CD14-positive monocyte (primary cell): ENCODE results near the gene RCOR3. TPM values are rescaled to one million over a fixed set of nuclear protein-coding genes. Genes with fewer than 3 reads are reported as not detected.

Source experiments
- DNase-seq, 3 donors: peaks; one replicate each; pipeline ENCODE4 v3.0.0-alpha.2; 2011 to 2022
- H2AFZ ChIP-seq: 2 replicates; pipeline ENCODE4 v1.6.0; 2012; ENCODE audit warnings: mild to moderate bottlenecking, low read depth, low read length, inconsistent platforms; ENCODE audit not compliant: insufficient read depth, poor library complexity, severe bottlenecking
- H3K27ac ChIP-seq, 2 donors: 1 replicate in 1 of 2; 2 replicates in 1 of 2; pipeline ENCODE4 v1.5.1; 2012 to 2013; ENCODE audit warnings: low read length in 2 of 2, control low read depth in 1 of 2, inconsistent platforms in 1 of 2, low read depth in 1 of 2, mild to moderate bottlenecking in 1 of 2
- H3K27me3 ChIP-seq, 2 donors: one replicate each; pipeline versions ENCODE4 v1.6.0 to v1.6.1; 2011 to 2013; ENCODE audit warnings: low read length in 2 of 2; ENCODE audit not compliant: control insufficient read depth in 2 of 2, insufficient read depth in 2 of 2
- H3K36me3 ChIP-seq, 2 donors: replicated peaks in 1 of 2; 1 replicate in 1 of 2; 2 replicates in 1 of 2; pipeline versions ENCODE4 v1.5.1 to v1.6.1; 2012 to 2013; ENCODE audit warnings: low read length in 2 of 2, control low read depth in 1 of 2, inconsistent platforms in 1 of 2, mild to moderate bottlenecking in 1 of 2; ENCODE audit not compliant: insufficient read depth in 2 of 2, control insufficient read depth in 1 of 2
- H3K4me1 ChIP-seq, 2 donors: 1 replicate in 1 of 2; 2 replicates in 1 of 2; pipeline versions ENCODE4 v1.5.1 to v1.6.1; 2012 to 2013; ENCODE audit warnings: low read length in 2 of 2, control low read depth in 1 of 2, inconsistent platforms in 1 of 2, mild to moderate bottlenecking in 1 of 2, moderate library complexity in 1 of 2; ENCODE audit not compliant: insufficient read depth in 2 of 2, control insufficient read depth in 1 of 2
- H3K4me2 ChIP-seq: replicated peaks from 2 replicates; pipeline ENCODE3; 2012; ENCODE audit warnings: low read length, moderate library complexity, mild to moderate bottlenecking; ENCODE audit not compliant: poor library complexity, severe bottlenecking; ENCODE audit errors: extremely low read depth
- H3K4me3 ChIP-seq, 3 experiments: fragments of 200-600 bp in 1 of 3; sonication (generic) in 1 of 3; replicated peaks in 1 of 3; 1 replicate in 2 of 3; 2 replicates in 1 of 3; pipeline ENCODE4 v1.5.1; 2011 to 2013; ENCODE audit warnings: low read length in 3 of 3, mild to moderate bottlenecking in 3 of 3, control low read depth in 2 of 3, low read depth in 2 of 3, inconsistent platforms in 1 of 3, moderate library complexity in 1 of 3
- H3K79me2 ChIP-seq: 2 replicates; pipeline ENCODE4 v1.6.0; 2012; ENCODE audit warnings: mild to moderate bottlenecking, control low read depth, inconsistent platforms, low read length, moderate library complexity; ENCODE audit not compliant: insufficient read depth
- H3K9ac ChIP-seq: 2 replicates; pipeline ENCODE4 v1.6.0; 2017; ENCODE audit warnings: low read length, mild to moderate bottlenecking; ENCODE audit not compliant: insufficient read depth, poor library complexity, severe bottlenecking
- H3K9me3 ChIP-seq, 2 donors: replicated peaks in 1 of 2; 1 replicate in 1 of 2; 2 replicates in 1 of 2; pipeline versions ENCODE4 v1.5.1 to v1.6.1; 2012 to 2013; ENCODE audit warnings: low read length in 2 of 2, control low read depth in 1 of 2; ENCODE audit not compliant: control insufficient read depth in 1 of 2, insufficient read depth in 1 of 2
- H4K20me1 ChIP-seq: 2 replicates; pipeline ENCODE4 v1.6.0; 2012; ENCODE audit warnings: mild to moderate bottlenecking, low read length, control low read depth, moderate library complexity; ENCODE audit not compliant: insufficient read depth
- H3K27ac Mint-ChIP-seq, 7 donors: one replicate each; pipeline ENCODE4 v1.8.0; 2020; ENCODE audit warnings: mild to moderate bottlenecking in 7 of 7, mixed read lengths in 7 of 7, moderate library complexity in 6 of 7, inconsistent platforms in 2 of 7
- H3K27me3 Mint-ChIP-seq, 3 donors: one replicate each; pipeline ENCODE4 v1.8.0; 2021 to 2022; ENCODE audit warnings: low read depth in 3 of 3, mild to moderate bottlenecking in 3 of 3, mixed read lengths in 3 of 3, moderate library complexity in 3 of 3, inconsistent platforms in 1 of 3
- H3K36me3 Mint-ChIP-seq, 2 donors: one replicate each; pipeline ENCODE4 v1.8.0; 2020; ENCODE audit warnings: mixed read lengths in 2 of 2, inconsistent platforms in 1 of 2, mild to moderate bottlenecking in 1 of 2
- H3K4me1 Mint-ChIP-seq: one replicate; pipeline ENCODE4 v1.8.0; 2020; ENCODE audit warnings: mild to moderate bottlenecking, mixed read lengths
- H3K4me3 Mint-ChIP-seq, 2 donors: one replicate each; pipeline ENCODE4 v1.8.0; 2020; ENCODE audit warnings: mild to moderate bottlenecking in 2 of 2, mixed read lengths in 2 of 2, moderate library complexity in 1 of 2
- H3K9me3 Mint-ChIP-seq, 7 donors: one replicate each; pipeline ENCODE4 v1.8.0; 2020 to 2022; ENCODE audit warnings: mixed read lengths in 7 of 7, mild to moderate bottlenecking in 6 of 7, moderate library complexity in 6 of 7, inconsistent platforms in 2 of 7
- WGBS: methylation state at CpG from one replicate; pipeline ENCODE4 v1.1.5; 2013; ENCODE audit warnings: missing lambda C conversion rate; ENCODE audit not compliant: insufficient coverage; 5-methylcytosine and 5-hydroxymethylcytosine counted together
- intact Hi-C, 2 donors: fragments of 100-400 bp; cut with micrococcal nuclease; formaldehyde crosslinking; loops; one replicate each; pipeline versions ENCODE4 v1.15.0 to v1.15.1; 2023
- polyA plus RNA-seq, 3 donors: library from polyadenylated mRNA; depleted of rRNA in 1 of 3; unstranded in 2 of 3; stranded (reverse) in 1 of 3; fragments of 300-500 nt in 2 of 3; fragments of >200 nt in 1 of 3; fragmentation: Illumina TruSeq in 2 of 3; gene quantifications; 1 replicate in 2 of 3; 2 replicates in 1 of 3; pipeline ENCODE4 v1.2.3, GENCODE V29; 2012 to 2021
- TF ChIP-seq, protein P1 (sequence below): fragments of 200-600 bp; IDR thresholded peaks from one replicate; pipeline ENCODE4 v1.8.0; 2022; ENCODE audit warnings: antibody characterized with exemption, mild to moderate bottlenecking

The RCOR3 gene
- polyA plus RNA-seq, 3 donors = 14.5 to 46.5 (median 21.6) TPM

DNA sequence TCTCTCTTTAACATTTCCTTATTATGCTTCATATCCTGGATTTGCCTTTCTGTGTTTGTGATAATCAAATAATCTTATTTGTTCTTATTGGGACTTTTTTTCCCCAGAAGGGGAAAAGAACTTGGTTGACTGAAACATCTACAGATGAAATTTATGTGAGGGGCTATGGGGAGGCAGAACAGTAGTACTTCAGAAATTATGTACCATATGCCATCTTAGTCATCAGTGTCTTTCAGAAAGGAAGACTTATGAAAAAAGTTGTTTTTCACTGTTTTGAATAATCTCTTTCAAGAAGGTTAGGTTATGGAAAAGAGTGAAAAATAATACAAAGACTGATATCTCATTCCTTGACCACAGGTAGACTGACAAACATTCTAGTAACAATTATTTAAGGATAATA, 37.2 kb downstream of the RCOR3 start:
- no peak overlapping the region for H3K9ac ChIP-seq
- no peaks in the 10 kb centered on the region for H3K4me1 ChIP-seq
- no peak overlapping the region for H3K27ac ChIP-seq
- H2AFZ ChIP-seq = no peak overlapping the region
- no peaks in the 10 kb centered on the region for H3K9me3 ChIP-seq
- no peaks in the 10 kb centered on the region for H3K27me3 ChIP-seq
- H3K4me3 ChIP-seq = no peak overlapping the region
- H3K4me2 ChIP-seq = no peak overlapping the region
- H3K79me2 ChIP-seq = no peaks in the 10 kb centered on the region
- TF ChIP-seq, protein P1, sequence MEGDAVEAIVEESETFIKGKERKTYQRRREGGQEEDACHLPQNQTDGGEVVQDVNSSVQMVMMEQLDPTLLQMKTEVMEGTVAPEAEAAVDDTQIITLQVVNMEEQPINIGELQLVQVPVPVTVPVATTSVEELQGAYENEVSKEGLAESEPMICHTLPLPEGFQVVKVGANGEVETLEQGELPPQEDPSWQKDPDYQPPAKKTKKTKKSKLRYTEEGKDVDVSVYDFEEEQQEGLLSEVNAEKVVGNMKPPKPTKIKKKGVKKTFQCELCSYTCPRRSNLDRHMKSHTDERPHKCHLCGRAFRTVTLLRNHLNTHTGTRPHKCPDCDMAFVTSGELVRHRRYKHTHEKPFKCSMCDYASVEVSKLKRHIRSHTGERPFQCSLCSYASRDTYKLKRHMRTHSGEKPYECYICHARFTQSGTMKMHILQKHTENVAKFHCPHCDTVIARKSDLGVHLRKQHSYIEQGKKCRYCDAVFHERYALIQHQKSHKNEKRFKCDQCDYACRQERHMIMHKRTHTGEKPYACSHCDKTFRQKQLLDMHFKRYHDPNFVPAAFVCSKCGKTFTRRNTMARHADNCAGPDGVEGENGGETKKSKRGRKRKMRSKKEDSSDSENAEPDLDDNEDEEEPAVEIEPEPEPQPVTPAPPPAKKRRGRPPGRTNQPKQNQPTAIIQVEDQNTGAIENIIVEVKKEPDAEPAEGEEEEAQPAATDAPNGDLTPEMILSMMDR = no peak
- Mint-ChIP-seq H3K4me1 (no peaks in the 10 kb centered on the region), H3K27ac (no peak overlapping the region), H3K4me3 (no peak overlapping the region), H3K27me3 (no peaks in the 10 kb centered on the region), H3K9me3 (no peaks in the 10 kb centered on the region), H3K36me3 (peaks cover 68 to 91% of the 10 kb centered on the region in 2 donors)
- H3K36me3 ChIP-seq = peaks cover 85 to 96% of the 10 kb centered on the region in 2 donors
- peaks cover 13% of the 10 kb centered on the region for H4K20me1 ChIP-seq
- intact Hi-C loops = no loop called here
- no peak for DNase-seq

DNA sequence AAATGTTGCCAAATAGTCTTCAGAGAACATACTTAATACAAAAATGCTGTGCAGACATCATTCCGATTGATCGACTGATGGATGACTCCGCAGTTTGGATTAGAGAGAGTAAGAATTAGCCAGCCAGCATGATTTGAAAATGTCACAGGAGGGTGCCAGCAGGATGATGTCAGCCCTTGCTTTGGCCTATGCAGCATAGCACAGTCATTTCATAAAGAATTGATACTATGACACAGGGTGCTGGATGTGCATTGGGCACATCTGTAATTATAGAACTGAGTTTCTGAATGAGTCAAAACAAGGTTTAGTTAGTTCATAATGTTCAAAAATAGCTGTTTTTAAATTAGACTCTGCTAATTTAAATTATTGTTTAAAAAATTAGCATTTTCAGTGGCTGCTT, 45.9 kb downstream of the RCOR3 start:
- H3K4me1 Mint-ChIP-seq = peaks cover 7% of the 10 kb centered on the region
- WGBS = 94% methylated on average over 3 of the region's 3 CpGs
- Histone ChIP-seq H3K4me2 (no peak overlapping the region), H3K36me3 (peaks cover 56 to 86% of the 10 kb centered on the region in 2 donors), H3K27ac (no peak overlapping the region), H3K27me3 (no peaks in the 10 kb centered on the region), H3K9ac (no peak overlapping the region), H3K9me3 (no peaks in the 10 kb centered on the region), H3K79me2 (no peaks in the 10 kb centered on the region), H3K4me1 (no peaks in the 10 kb centered on the region), H2AFZ (no peak overlapping the region), H4K20me1 (no peaks in the 10 kb centered on the region), H3K4me3 (no peak overlapping the region)
- H3K9me3 Mint-ChIP-seq = no peaks in the 10 kb centered on the region
- H3K36me3 Mint-ChIP-seq = peaks cover 58 to 73% of the 10 kb centered on the region in 2 donors
- no peak overlapping the region for H3K4me3 Mint-ChIP-seq
- intact Hi-C loops = no loop called here
- H3K27me3 Mint-ChIP-seq = no peaks in the 10 kb centered on the region
- DNase-seq = no peak
- H3K27ac Mint-ChIP-seq = peak overlapping the region in 2 of 7 donors; percentile 55 to 64
- TF ChIP-seq, protein P1 = no peak
